Fibroblast of mammary gland (primary cell): ENCODE results near the gene SLIT1.

Source experiments
- DNase-seq: peaks from one replicate; pipeline ENCODE4 v3.0.0-alpha.2; 2010; ENCODE audit warnings: low read depth
- H3K4me3 ChIP-seq: 2 replicates; pipeline ENCODE4 v1.5.1; 2011; ENCODE audit warnings: low read depth, mild to moderate bottlenecking, low read length, moderate library complexity; ENCODE audit not compliant: control insufficient read depth
- TF ChIP-seq, protein P1 (sequence below): conservative IDR thresholded peaks from 2 replicates; pipeline ENCODE4 v1.5.1; 2011; ENCODE audit warnings: low read depth, low read length, inconsistent platforms; ENCODE audit not compliant: control insufficient read depth, insufficient read depth

SLIT1 gene

GRCh38 chr10:97127509-97127908 lies 58.2 kb downstream of the SLIT1 start:
- TF ChIP-seq, protein P1, sequence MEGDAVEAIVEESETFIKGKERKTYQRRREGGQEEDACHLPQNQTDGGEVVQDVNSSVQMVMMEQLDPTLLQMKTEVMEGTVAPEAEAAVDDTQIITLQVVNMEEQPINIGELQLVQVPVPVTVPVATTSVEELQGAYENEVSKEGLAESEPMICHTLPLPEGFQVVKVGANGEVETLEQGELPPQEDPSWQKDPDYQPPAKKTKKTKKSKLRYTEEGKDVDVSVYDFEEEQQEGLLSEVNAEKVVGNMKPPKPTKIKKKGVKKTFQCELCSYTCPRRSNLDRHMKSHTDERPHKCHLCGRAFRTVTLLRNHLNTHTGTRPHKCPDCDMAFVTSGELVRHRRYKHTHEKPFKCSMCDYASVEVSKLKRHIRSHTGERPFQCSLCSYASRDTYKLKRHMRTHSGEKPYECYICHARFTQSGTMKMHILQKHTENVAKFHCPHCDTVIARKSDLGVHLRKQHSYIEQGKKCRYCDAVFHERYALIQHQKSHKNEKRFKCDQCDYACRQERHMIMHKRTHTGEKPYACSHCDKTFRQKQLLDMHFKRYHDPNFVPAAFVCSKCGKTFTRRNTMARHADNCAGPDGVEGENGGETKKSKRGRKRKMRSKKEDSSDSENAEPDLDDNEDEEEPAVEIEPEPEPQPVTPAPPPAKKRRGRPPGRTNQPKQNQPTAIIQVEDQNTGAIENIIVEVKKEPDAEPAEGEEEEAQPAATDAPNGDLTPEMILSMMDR = no peak
- no peak overlapping the region for H3K4me3 ChIP-seq
- DNase-seq = no peak

DNA sequence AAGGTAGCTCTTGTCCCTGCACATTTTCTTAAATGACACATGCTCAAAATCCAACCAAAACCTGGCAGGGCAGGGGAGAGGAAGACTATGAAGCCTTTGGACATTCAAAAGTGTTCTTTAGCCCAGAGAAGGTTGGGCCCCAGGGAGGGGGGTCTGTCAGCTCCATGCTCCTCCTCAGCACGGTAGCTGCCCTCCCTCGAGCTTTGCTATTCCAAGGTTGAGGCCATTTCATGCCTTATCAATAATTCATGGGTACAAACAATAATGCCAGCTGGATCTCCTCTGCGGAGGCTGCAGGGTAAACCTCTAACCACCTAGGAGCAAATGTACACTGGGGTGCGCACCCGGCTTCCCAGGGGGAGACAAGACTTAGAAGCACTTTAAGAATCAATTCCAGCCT lies 61.5 kb downstream of the SLIT1 start:
- TF ChIP-seq, protein P1 = no peak
- DNase-seq = no peak
- no peak overlapping the region for H3K4me3 ChIP-seq

DNA sequence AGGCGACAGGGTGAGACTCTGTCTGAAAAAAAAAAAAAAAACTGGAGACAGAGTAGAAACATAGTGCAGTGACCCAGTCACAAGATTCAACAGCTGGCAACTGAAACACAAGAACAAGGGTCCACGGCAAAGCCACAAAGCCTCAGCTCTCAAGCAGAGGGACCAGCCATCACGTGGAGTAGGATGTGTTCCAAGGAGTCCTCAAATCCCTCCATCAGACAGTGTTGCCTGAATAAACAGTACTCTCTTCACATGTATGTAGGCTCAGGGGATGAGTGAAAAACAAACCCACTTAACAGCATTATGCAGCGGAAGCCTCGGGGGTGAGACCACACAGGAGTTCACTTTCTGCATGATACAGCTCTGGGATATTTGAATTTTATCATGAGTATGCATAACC lies 62.0 kb downstream of the SLIT1 start:
- TF ChIP-seq, protein P1 = no peak

DNA sequence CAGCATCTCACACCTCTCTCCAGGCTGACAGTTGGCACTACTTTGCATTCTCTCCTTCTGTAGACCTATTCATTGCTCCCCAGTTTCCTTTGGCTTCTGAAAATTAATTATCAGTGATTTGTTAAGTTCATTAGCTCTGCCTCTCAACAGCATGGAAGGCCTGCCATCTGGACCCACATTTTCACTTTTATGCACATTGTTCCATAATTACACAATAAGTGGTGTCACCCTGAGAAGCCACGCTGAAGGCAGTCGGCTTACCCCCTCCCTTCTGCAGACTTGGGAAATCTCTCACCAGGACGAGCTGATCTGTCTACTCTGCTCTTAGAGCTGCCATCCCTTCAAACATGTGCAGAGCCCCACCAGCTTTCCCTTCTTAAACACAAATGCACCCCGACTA lies 64.7 kb downstream of the SLIT1 start:
- H3K4me3 ChIP-seq = no peak overlapping the region
- TF ChIP-seq, protein P1 = no peak
- DNase-seq = no peak

More for the DNA sequence above, 62.0 kb downstream of the SLIT1 start:
- no peak for DNase-seq
- no peak overlapping the region for H3K4me3 ChIP-seq

GRCh38 chr10:97120370-97120769 lies 65.4 kb downstream of the SLIT1 start:
- TF ChIP-seq, protein P1 = no peak
- no peak overlapping the region for H3K4me3 ChIP-seq
- no peak for DNase-seq

- TF ChIP-seq, protein P1 = no peak
- H3K4me3 ChIP-seq = no peak overlapping the region
- DNase-seq = no peak
Measured at GRCh38 chr10:97119058-97119745, 66.6 kb downstream of the SLIT1 start.
